CD4-positive, alpha-beta T cell treated with Interleukin-1 beta for 1 hour (primary cell): Measurements from ENCODE around the gene C12orf57.

Source experiments
- DNase-seq, 2 donors: peaks; one replicate each; pipeline ENCODE4 v3.0.0-alpha.2; 2020 to 2022

C12orf57 gene

DNA sequence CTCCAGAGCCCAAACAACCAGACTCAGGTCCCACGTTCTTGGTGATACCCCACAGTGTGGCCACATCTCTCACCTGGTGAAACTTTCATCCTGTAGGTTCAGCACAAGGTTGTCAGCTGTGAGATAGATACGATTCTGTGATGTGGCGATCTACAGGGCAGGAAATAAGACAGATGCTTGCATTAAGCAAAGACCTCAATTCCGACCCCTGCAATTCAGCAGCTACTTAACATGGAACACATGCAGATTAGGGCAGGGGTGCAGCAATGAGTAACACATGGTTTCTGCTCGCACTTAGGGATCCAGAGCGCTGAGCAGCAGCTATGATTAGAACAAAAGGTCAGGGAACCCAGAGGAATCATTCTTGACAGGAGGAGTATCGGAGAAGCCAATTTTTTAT lies 22.5 kb downstream of the C12orf57 start:
- no peak for DNase-seq

- DNase-seq = no peak
These were observed 23.9 kb downstream of the C12orf57 start for GRCh38 chr12:6967651-6968100.

DNA sequence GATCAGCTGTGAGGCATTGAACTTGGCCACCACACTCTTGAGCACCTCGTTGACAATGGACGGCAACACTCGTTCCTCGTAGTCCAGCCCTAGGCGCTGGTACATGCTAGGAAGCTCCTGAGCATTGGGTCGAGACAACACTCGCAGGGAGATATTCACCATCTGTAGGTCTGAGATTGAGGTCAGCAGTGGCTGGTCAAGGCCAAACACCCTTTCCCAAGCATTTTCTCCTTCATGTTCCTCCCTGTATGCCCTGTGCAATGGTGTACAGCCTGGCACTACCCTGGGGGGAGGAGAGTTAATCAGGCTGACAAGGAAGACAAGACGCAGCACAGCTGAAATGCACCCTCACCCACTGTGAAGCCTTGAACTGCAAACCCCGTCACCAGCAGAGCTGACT lies 24.6 kb downstream of the C12orf57 start:
- DNase-seq = no peak

GRCh38 chr12:6970096-6970527 lies 26.3 kb downstream of the C12orf57 start:
- DNase-seq = no peak

GRCh38 chr12:6974180-6974579 lies 30.4 kb downstream of the C12orf57 start:
- no peak for DNase-seq

GRCh38 chr12:6975297-6976032 lies 31.6 kb downstream of the C12orf57 start:
- no peak for DNase-seq

GRCh38 chr12:6977653-6978052 lies 33.8 kb downstream of the C12orf57 start:
- DNase-seq = no peak

DNA sequence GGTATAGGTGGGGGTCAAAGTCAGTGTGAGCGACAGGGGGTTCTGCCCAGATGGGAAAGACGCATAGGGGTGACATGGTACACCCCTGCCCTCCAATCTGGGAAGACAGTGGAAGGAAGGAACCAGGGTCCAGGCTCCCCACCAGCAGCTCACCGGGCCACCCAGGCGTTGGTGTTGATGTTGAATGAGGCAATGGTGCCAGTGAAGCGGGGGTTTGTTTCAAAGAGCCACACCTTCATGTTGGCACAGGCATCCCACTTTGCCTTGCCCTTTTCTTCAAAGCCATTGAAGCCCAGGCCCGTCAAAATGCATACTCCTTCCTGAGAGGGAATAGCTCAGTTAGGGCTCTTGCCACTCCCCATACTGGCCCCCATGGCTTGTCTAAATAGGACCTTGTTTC lies 34.4 kb downstream of the C12orf57 start:
- DNase-seq = no peak

- DNase-seq = no peak
These were observed 34.8 kb downstream of the C12orf57 start for GRCh38 chr12:6978611-6979011.

- DNase-seq = no peak
These were observed 35.2 kb downstream of the C12orf57 start for GRCh38 chr12:6979021-6979420.

DNA sequence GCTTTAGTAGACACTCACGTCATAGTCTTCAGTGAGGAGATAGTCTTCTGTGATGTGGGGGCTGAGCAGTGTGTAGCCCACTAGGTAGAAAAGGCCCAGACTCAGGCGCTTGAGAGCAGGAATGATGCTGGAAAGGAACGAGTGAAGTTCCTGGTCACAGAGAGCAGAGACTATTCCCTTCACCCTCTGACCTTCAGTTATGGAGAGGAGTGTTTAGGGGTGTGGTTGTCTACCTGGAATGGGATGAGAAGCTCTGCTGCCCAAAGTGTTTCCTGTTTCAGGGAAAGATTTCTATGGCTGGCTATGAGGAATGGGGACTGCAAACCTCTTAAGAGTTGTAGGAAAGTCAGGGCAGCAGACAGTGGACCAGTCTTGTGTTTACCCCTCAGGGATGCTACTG lies 35.6 kb downstream of the C12orf57 start:
- no peak for DNase-seq

- DNase-seq = no peak
These were observed 36.3 kb downstream of the C12orf57 start for GRCh38 chr12:6980075-6980474.

DNA sequence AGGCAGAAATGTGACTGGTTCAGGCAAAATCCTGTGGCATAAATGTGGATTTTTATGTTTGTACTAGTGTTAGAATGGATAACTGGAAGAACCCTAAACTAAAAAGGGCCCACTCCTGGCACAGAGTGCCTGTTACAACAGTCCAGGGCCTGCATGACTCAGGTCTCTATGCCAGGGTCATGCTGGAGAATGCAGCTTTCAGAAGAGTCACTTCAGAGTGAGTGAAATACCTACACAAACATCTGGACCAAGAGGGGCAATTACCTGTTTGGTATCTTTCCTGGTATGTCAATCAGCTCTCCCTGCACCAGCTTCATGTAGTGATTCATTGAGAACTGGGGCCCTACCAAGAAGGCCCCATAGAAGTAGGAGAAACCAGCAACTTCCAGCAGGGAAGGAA lies 36.9 kb downstream of the C12orf57 start:
- no peak for DNase-seq

- no peak for DNase-seq
These were observed 37.6 kb downstream of the C12orf57 start for GRCh38 chr12:6981152-6982052.

DNA sequence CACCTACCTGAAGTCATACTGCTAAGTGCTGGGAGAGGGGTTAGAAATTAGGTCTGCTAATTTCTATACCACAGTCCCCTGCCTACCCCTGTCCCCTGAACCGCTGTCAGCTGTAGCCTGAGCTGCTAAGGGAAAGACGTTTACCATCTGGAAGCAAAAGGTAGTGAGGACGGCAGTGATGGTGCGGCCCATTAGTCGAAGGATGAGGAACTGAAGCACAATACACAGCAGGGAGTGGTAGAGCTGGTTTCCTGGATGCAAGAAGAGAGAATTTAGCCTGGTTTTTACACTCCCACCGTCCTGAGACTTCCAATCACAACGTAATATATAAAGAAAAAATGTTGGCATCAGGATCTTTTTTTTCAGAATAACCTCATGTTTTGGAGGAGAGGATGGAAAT lies 38.7 kb downstream of the C12orf57 start:
- no peak for DNase-seq

DNA sequence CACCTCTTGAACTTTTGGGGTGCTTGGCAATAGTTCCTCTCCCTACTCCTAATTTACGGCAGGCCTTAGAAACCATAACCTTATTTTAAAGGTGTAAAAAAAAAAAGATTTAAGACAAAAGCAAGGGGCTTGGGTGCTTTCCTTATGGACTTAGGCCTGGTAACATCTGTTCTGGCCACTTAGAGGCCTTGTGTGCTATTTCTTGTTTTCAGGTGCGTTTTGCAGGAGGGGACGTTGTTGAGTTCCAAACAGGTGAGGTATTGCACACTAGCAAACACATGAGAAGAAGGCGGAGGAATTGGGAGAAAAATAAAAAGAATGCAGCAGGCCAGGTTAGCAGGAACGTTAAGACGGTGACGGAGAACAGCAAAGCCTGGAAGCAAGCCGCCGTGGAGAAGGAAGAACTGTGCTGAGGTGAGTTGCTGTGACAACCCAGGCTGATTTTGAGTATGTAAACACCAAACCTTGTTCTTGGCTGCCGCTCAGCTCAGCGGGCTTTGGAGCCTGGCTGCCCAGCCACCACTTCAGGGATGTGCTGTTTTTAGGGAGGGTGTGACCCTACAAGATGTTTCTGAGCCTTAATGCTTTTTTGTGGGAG lies 44.2 kb downstream of the C12orf57 start:
- DNase-seq = no peak
